H1 (cell line): ENCODE measurements around the gene DIDO1. TPM values are rescaled to one million over a fixed set of nuclear protein-coding genes. Genes with fewer than 3 reads are reported as not detected.

ENCODE experiments used
- CREB1 ChIP-seq: IDR thresholded peaks from 2 replicates; pipeline ENCODE4 v1.6.1; 2012; ENCODE audit warnings: inconsistent platforms
- FOSL1 ChIP-seq: IDR thresholded peaks from 2 replicates; pipeline ENCODE4 v1.6.1; 2011; ENCODE audit warnings: mild to moderate bottlenecking, low read depth, low read length, moderate library complexity; ENCODE audit not compliant: insufficient read depth
- POU5F1 ChIP-seq: IDR thresholded peaks from 2 replicates; pipeline ENCODE4 v1.6.1; 2011; ENCODE audit warnings: low read depth, mild to moderate bottlenecking, low read length, moderate library complexity
- RFX5 ChIP-seq: IDR thresholded peaks from 2 replicates; pipeline ENCODE4 v1.6.1; 2011; ENCODE audit warnings: low read depth, low read length, improper control_type of control experiment, borderline replicate concordance
- RNF2 ChIP-seq: fragments of 200-900, 300-1000 bp; sonication (generic); IDR thresholded peaks from 2 replicates; pipeline ENCODE4 v1.7.1; 2016; ENCODE audit warnings: borderline replicate concordance, low read depth, mild to moderate bottlenecking, antibody characterized with exemption, low read length; ENCODE audit not compliant: poor library complexity, severe bottlenecking; ENCODE audit errors: missing control alignments
- polyA plus RNA-seq, 7 experiments: library from polyadenylated mRNA; depleted of rRNA in 3 of 7; stranded (reverse) in 5 of 7; unstranded in 2 of 7; fragments of >200 nt in 5 of 7; fragments of 200-250 nt in 2 of 7; gene quantifications; 1 replicate in 5 of 7; 2 replicates in 1 of 7; 4 replicates in 1 of 7; pipeline versions ENCODE4 v1.2.1 to v1.2.3, GENCODE V29; 2011 to 2013; ENCODE audit warnings: missing spikeins in 2 of 7, mixed read lengths in 2 of 7
- total RNA-seq: library from RNA; stranded (reverse); fragmentation: NEBNext Ultra II Directional; extraction: Animal tissue kit (Norgen Biotek cat#: 25700); gene quantifications from 2 replicates; pipeline ENCODE4 v1.2.1, GENCODE V29; 2021

The DIDO1 gene
- total and polyA plus RNA-seq, 2 of the 8 experiments (the other 6 are each of a cell fraction or from before 2014, with no cell fraction given): 53.6 to 82.8 TPM

DNA sequence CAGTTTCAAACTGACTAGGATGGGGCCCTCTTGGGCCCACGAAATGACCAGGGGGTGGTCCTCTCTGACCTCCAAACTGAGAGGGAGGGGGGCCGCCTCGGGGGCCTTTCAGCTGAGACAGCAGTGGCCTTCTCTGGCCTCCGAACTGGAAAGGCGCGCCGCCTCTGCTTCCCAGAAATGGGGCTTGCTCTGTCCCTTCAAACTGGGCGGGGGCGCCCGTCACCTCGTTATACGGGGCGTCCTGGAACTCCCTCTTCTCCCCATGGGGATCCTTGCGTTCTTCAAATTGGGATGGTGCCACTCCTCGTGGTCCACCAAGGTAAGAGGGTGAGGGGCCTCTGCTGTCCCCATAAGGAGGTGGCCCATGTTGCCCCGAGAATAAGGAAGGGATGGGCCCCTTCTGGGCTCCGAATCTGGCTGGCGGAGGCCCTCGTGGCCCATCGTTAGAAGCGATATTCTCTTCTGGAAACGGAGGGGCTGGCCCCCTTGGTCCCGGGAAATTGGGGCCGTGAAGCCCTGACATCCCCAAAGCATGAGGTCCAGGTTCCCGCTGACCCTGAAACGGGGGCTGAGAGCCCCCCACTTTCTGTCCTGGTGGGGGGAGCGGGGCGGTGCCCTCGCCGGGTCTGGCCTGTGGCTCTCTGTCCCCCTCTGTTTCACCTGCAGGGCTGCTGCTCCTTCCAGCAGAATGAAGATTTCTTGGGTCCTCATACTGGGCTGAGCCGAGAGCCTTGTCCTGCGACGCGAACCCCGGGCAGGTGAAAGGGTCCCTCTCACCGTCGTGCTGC, 46.0 kb downstream of the DIDO1 start (continued):
- TF ChIP-seq RNF2 (no peak), CREB1 (no peak), FOSL1 (no peak), RFX5 (no peak), POU5F1 (no peak)
